Measurements from ENCODE around the gene WNK3.
A peak's percentile ranks its signal among the peaks of the same experiment; 100 is the strongest.

The WNK3 gene

DNA sequence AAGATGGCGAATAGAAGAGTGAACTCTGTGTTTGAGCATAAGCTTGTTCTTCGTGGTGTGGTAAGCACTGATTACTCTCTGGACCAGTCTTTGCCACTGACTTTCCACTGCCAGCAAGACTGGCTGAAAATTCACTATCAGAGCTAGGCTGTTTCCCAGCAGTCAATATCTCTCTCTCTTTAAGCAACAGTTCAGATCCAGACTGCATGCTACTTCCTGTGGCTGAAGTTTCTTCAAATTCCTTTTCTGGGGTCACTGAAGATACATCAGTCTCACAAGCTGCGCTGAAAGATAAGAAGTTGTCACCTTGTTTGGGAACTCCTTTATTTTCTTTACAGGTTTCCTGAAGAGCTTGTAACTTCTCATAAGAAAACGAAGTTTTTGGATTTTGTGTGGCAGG lies 120.8 kb downstream of the WNK3 start:
- DNase-seq: no peak

DNA sequence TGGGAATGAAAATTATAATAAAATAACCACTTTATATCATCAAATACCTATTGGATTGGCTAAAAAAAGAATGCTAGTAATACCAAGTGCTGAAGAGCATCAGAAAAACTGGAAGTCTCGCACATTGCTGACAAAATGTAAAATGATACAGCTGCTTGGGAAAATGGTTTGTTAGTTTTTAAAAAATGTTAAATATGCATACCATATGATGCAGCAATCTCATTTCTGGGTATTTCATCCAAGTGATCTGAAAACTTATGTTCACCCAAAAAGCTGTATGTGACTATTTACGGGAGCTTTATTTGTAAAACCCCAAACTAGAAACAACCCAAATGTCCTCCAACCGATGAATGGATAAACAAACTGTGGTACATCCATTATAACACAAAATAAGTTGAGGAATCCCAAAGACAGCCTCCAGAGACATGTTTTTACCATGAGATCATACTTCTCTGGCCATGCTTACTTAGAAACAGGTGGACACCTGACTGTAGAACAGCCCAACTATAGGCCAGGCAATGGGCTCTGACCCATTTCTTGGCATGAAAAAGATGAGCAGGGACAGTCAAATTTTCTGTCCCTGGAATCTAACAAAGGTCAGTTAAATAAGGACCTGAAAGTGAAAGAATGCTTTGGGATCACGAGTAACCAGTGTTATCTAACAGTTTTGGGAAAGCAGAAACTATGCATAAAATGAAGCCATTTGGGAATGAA lies 127.3 kb downstream of the WNK3 start:
- no peak for DNase-seq

DNA sequence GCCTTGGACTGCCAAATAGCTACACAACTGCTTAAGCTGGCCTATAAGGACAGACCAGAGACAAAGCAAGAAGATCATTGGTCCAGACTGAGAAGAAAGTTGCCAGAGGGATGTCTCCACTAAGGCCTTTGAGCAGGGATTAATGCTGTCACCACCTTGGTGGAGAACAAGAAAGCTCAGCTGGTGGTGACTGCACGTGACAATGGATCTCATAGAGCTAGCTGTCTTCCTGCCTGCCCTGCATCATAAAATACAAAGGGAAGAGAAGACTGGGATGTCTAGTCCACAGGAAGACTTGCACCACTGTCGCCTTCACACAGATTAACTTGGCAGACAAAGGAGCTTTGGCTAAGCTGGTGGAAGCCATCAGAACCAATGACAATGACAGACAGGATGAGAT lies 134.3 kb downstream of the WNK3 start:
- DNase-seq: no peak

DNA sequence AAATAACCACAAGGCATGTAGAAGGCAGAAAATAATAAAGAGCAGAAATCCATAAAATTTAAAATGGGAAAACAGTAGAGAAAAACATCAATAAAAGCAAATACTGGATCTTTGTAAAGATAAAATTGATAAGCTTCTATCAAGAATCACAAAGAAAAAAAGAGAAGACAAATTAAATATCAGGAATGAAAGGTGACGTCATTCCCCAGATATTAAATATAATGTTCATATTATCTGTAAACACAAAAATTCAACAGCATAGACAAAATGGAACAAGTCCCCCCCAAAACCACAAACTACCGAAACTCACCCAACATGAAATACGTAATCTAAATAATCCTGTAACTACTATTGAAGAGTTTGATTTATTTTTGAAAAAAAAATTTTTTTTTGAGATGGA lies 144.2 kb downstream of the WNK3 start:
- no peak for DNase-seq

DNA sequence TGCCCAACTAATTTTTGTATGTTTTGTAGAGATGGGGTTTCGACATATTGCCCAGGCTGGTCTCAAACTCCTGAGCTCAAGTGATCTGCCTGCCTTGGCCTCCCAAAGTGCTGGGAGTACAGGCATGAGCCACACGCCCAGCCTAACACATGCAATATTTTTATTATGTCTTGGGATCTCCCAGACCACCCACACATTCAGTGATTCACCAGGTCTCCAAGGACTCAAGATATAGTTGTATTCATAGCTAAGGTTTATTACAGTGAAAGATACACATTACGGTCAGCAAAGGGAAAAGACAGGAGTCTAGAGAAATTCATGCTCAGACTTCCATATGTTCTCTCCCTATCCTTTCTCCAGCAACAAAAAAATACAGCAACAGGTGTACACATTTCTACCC lies 149.3 kb downstream of the WNK3 start:
- no peak for DNase-seq

DNA sequence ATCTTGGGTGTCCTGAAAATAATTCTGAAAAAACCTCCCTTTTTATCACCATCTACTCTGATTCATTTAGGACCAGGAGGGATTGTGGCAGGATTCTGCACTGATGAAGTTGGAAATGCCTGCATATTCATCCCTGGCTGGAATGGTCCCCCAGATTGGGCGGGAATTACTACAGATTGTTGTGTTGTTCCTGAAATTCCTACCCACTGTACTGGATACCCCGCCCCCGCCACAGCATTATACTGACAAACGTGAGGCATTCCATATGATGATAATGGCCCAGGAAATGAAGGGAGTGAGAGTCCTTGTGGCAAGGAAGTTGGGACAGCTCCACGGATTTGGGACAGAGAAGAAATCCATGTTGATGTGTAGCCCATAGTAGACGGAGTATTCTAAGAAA lies 159.6 kb downstream of the WNK3 start:
- DNase-seq: no peak

DNA sequence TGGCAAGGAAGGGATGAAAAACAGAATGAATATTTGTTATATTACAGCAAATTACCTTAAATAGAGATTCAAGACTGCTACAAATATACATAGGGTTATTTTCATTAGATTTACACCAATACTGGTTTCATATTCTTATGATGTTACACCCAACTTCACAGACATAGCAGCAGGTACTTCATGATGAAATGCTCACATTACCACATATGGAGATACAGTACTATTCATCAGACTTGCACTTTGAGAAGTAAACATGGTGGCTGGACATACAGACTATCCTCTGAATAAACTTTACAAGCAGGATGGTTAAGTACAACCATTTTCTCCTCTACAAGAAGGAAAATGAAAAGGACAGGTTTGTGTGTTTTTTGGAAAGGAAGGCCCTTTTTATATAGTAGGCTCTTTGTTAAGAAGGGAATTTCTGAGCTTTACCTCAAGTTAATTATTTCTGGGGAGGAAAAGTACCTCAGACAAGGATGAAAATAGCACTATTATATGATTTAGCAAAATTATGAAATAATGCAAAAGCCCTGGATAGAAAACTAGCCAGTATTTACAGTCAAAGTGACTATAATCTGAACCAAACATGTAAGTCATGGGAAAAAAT lies 162.8 kb downstream of the WNK3 start:
- DNase-seq: no peak

DNA sequence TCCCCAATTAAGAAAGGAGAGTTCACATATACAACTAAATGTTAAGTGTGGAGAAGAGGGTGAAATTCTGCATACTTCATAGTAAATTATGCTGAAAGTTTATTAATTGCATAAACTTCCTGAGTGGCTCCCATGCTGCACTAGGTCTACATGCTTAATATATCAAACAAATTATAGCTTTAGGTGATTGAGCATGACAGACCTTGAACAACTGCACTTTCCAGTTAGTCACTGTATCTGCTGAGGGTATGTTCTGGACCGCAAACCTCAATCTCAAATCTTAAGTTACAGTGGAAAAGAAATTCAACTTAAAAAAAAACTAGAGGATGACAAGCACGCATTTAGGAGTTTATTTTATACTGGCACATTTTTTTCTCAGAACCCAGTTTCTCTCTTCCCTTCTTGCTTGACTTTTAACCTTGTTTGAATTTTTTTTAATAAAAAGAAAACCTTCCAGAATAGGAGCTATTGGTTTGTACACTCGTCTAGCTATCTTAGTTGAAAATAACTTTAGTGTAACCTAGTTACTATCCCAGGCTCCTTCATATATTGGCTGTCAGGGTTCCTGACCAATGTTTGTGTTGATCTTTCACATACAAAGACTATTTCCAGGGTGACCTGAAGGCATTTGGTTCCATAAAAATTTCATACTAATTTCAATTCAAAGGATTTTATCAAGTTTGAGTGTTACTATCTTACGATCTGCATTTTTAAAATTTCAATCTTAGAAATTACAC lies 164.6 kb downstream of the WNK3 start:
- DNase-seq: no peak

DNA sequence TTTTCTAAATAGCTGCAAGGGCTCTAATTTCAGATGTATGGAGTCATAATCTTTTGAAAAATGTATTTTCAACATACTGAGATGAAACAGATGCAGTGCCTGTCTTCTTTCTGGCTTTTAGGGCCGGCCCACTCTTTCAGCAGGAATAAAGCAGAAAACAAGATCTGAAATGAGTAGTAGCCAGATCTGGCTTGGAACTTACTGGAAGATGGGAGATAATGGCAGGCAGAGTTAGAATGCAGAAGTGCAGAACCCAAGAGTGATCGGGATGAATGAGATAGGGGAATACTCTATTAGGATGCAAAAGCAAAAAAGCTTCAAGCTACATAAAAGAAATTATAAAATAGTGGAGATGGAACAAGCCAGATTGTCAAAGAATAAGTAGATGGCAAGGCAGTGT lies 173.4 kb downstream of the WNK3 start:
- no peak for DNase-seq

DNA sequence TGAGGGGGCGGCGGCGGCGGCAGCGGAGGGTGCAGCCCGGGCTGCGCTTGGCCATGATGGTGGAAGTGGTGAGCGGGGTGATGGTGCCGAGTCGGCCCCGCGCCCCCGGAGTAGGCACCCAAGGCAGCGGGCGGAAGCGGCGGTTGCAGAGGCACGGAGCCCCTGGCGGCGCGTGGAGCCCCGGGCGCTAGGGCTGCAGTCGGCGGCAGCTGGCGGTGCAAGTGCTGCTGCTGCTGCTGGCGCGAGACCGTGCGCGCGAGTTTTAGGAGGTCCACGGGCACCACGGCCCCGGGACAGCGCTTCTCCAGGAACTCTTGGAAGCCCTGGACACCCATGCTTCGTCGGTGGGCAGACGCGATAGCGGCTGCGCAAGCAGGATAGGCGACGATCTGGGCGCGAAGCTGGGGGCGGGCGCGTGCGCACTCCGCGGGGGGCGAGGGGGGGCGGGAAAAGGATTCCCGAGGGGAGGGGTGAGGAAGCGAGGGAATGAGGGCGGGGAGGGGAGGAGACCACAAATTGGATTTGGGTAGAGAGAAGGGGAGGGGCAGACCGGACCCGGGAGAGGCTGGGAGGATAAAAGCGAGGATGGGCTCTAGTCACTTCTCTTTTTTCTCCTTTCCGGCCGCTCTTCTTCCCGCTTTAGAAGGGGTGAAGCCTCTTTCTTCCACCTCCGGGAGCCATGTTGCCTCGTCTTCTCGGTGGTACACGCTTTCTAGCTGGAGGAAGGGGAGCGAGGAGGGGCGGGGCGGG lies 174.8 kb downstream of the WNK3 start, which contains the start of gene FAM120C:
FAM120C (minus strand) TSS at position 391 of the 750 bp plus-strand sequence; CDS start at position 335, 56 bp downstream.
- DNase-seq: peak; percentile 72

DNA sequence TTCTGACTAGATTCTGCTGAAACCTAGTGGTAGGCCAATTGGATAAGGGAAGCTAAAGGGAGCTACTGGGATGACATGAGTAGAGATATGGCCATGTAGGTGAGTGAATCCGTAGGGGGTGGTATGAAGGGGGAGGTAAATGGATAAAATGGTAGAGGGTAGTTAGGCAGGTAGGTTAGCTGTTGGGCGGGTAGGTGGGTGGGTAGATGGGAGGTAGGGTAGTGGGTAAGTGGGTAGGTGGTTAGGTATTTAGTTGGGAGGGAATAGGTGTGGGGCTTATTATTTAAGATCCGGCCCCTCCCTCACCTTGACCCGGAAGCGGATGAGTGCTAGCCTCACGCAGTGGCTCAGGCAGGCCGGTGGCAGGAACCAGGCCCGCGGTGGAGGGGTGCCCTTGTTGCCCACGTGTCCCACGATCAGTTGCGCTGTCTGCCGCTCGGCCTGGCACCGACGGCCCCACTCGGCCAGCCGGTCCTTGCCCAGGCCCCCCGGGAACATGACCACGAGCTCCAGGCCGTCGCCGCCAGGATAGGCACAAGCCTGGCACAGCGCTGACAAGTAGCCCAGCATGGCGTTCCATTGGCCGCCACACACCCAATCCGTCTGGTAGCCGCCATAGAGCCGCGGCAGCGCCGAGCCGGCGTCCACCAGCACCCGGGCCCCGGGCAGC lies 175.5 kb downstream of the WNK3 start:
- peak; percentile 72 for DNase-seq

DNA sequence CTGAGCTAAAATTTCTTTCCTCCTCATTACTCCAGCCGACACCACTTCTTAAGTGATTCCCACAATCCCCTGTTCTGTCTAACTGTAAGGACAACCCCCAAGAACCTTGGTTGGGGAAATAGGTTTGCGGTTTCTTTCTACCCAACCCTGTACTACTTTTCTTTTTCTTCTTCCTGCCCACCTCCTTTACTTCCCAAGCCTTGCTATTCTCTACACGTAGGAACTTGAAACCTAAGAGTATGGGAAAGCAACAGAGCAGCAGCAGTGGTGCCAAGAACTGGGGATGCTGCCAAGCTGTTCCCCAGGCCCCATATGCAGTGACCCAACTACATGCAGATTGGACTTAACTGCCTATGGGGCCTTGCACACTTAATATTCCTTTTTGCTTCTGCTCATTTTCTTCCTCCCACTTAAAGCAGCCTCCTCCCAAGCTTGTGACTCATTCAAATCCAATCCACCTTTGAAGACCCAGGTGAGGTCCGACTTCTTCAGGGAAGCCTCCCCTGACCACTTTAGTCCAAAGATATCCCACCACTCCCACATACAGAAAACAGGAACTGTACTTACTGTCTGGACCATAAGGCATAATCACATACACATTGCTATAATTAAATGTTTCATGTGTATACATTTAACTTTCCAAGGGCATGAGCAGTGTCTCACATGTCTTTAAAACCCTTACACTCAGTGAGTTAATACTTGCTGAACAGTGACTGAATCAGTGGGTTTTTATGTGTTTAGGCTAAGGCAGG lies 176.5 kb downstream of the WNK3 start:
- DNase-seq: no peak

DNA sequence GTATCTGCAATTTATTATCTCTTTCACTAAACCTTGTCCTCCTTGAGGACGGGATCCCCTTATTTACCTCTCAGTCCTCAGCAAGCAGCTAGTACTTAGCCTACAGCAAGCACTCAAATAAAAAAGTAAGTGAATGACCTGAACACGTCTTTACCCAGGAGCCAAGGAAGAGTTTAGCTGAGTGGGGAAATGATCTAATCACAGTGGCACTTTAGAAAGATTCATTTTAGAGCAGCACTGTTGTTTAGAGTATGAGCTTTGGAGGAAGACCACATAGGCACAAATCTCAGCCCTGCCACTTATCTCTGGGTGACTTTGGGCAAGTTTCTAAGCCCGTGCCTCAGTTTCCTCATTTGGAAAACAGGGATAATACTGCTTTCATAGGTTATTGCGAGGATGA lies 177.4 kb downstream of the WNK3 start:
- no peak for DNase-seq

DNA sequence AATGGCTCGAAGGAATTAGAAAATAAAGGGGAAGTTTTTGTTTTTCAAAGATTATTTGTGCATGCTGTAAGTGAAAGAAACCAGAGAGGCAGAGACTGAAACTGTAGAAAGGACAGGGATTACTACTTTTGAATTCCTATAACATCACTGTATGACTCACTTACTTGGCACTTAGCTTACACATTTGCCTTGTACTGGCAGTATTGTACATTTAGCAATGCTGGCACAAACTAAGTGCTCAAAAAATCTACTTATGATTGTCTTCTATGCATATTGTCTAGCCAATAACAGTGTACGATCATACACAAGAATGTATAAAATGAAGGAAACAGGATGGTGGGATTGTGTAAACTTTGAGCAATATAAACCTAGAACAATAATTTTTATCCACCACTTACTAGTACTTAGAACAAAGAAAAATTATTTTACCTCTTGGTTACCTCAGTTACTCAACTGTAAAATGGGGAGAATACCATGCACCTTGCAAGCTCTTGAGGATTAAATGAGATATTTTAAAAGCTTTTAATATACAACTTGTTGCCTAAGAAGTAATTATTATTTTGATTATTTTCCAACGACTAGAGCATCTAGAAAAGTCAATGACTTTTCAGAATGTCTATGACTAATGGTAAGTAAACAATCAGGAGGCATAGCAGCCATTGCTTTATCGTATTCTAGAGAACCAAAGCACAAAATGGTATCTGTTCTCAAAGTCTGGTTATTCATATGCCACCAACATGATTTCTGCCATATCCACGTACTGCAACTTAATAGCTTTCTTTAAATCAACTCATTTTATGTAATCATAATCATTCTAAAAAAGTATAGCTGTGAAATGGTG lies 179.5 kb downstream of the WNK3 start:
- no peak for DNase-seq

DNA sequence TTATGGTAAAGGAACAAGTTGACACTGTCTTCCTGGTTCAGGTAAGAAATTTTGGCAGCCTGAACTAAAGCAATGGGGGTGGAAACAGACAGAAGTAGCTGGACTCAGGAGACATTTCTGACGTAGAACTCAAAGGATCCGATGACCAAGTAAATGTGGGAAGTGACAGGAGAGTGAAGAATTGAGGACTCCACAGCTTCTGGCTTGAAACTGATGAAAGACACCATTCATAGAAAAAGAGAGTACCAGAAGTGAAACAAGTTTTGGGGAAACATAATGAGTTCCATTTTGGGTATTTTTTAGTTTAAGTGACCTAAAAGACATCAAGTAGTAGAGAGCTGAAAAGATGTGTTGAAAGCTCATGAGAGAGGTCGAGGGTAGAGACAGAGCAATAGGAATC lies 180.5 kb downstream of the WNK3 start:
- no peak for DNase-seq

DNA sequence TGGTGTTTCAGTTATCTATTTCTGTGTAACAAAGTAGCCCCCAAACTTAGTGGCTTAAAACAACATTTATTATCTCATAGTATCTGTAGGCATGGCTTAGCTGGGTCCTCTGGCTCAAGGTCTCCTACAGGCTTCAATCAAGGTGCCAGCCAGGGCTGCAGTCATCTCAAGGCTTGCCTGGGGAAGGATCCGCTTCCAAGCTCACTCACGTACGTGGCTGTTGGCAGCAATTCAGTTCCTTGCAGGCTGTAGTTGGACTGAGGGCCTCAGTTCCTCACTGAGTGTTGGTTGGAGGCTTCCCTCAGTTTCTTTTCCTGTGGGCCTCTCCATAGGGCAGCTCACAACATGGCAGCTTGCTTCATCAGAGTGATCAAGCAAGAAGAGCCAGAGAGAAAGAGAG lies 184.1 kb downstream of the WNK3 start:
- DNase-seq: no peak

DNA sequence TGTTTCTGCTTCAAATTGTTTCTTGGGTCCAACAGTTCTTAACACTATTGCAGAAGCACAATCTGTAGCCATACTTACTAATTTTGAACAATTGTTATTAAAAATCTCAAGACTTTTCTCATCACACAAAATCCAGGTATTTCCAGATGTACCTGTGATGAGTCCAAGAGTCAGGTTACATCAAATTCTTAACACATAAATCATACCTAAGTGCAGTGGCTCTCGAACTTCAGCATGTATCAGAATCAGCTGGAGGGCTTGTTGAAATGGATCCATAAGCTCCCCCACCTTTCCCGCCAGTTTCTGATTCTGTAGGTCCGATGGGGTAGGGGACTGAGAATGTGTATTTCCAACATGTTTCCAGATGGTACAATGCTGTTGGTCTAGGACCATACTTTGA lies 185.4 kb downstream of the WNK3 start:
- no peak for DNase-seq

DNA sequence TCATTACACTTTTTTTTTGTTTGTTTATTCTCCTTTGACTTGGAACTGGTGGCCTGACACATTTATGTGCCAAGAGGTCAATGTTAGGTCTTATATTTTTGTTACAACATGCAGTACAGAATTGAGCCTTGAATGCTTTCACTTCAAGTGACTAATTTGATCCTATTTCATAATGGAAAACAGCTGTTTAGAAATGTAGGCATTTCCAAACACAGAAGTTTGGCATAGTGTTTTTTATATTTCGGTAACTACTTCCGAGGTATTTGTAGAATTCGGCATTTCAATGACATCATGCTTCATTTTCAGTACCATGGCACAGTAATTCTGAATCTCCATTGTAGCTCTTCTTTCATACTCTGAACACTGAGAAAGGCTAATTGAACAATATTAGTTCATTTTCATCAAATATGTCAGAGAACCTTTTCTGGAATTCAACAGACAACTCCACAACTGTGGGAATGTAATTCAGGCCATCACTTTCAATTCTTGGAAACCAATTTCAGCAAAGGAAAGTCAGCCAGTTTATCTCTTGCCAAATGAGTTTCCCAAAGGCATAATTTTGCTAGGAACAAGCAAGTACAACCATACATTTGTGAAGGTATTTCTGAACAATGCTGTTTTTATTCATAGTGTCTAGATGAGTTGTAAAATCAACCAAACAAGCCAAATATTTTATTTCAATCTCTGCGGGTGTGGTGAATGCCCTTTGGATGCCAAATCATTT lies 186.2 kb downstream of the WNK3 start:
- no peak for DNase-seq

DNA sequence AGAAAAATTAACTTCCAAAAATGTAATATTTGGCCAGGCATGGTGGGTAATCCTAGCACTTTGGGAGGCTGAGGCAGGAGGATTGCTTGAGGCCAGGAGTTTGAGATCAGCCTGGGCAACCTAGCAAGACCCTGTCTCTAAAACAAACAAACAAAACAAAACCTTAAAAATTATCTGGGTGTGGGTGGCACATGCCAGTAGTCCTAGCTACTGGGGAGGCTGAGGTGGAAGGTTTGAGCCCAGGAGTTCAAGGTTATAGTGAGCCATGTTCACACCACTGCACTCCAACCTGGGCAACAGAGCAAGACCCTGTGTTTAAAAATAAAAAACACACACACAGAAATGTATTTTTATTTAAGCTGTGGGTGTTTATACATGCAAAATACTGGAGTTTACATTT lies 186.8 kb downstream of the WNK3 start:
- no peak for DNase-seq

DNA sequence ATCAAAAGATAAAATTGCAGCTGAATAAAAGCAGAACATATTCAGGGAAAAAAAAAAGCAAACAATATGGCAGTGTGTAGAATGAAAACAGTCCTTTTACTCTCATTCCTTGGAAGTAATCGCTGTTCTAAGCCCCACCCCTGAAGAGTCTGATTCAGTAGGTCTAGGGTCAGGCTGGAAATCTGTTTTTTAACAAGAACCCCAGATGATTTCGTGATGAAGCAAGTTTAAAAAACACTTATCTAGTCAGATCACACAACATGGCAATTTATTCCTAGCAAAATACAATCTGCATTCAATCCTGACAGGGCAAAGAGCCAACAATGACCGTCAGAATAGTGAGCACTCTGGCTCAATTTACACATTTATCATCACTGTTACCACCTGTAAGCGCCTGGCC lies 190.9 kb downstream of the WNK3 start:
- no peak for DNase-seq
